H1 (cell line): ENCODE measurements around the gene SPINK14. TPM values are rescaled to one million over a fixed set of nuclear protein-coding genes. Genes with fewer than 3 reads are reported as not detected.

Source experiments
- SIX5 ChIP-seq: IDR thresholded peaks from 2 replicates; pipeline ENCODE4 v1.6.1; 2011; ENCODE audit warnings: mild to moderate bottlenecking, low read depth, low read length
- TBP ChIP-seq: IDR thresholded peaks from 2 replicates; pipeline ENCODE4 v1.6.1; 2011; ENCODE audit warnings: low read depth, low read length, improper control_type of control experiment
- polyA plus RNA-seq, 7 experiments: library from polyadenylated mRNA; depleted of rRNA in 3 of 7; stranded (reverse) in 5 of 7; unstranded in 2 of 7; fragments of >200 nt in 5 of 7; fragments of 200-250 nt in 2 of 7; gene quantifications; 1 replicate in 5 of 7; 2 replicates in 1 of 7; 4 replicates in 1 of 7; pipeline versions ENCODE4 v1.2.1 to v1.2.3, GENCODE V29; 2011 to 2013; ENCODE audit warnings: missing spikeins in 2 of 7, mixed read lengths in 2 of 7
- total RNA-seq: library from RNA; stranded (reverse); fragmentation: NEBNext Ultra II Directional; extraction: Animal tissue kit (Norgen Biotek cat#: 25700); gene quantifications from 2 replicates; pipeline ENCODE4 v1.2.1, GENCODE V29; 2021
- TF ChIP-seq, protein P1 (sequence below): fragments of 300-600 bp; sonication (generic); IDR thresholded peaks from 2 replicates; pipeline ENCODE4 v1.7.1; 2012; ENCODE audit warnings: low read length, moderate library complexity, mild to moderate bottlenecking, inconsistent platforms; ENCODE audit not compliant: insufficient replicate concordance

Gene SPINK14
- total and polyA plus RNA-seq, 2 of the 8 experiments (the other 6 are each of a cell fraction or from before 2014, with no cell fraction given), result not detected

GRCh38 chr5:148163345-148163744, 5.0 kb upstream of the SPINK14 start (continued):
- TF ChIP-seq, protein P1, sequence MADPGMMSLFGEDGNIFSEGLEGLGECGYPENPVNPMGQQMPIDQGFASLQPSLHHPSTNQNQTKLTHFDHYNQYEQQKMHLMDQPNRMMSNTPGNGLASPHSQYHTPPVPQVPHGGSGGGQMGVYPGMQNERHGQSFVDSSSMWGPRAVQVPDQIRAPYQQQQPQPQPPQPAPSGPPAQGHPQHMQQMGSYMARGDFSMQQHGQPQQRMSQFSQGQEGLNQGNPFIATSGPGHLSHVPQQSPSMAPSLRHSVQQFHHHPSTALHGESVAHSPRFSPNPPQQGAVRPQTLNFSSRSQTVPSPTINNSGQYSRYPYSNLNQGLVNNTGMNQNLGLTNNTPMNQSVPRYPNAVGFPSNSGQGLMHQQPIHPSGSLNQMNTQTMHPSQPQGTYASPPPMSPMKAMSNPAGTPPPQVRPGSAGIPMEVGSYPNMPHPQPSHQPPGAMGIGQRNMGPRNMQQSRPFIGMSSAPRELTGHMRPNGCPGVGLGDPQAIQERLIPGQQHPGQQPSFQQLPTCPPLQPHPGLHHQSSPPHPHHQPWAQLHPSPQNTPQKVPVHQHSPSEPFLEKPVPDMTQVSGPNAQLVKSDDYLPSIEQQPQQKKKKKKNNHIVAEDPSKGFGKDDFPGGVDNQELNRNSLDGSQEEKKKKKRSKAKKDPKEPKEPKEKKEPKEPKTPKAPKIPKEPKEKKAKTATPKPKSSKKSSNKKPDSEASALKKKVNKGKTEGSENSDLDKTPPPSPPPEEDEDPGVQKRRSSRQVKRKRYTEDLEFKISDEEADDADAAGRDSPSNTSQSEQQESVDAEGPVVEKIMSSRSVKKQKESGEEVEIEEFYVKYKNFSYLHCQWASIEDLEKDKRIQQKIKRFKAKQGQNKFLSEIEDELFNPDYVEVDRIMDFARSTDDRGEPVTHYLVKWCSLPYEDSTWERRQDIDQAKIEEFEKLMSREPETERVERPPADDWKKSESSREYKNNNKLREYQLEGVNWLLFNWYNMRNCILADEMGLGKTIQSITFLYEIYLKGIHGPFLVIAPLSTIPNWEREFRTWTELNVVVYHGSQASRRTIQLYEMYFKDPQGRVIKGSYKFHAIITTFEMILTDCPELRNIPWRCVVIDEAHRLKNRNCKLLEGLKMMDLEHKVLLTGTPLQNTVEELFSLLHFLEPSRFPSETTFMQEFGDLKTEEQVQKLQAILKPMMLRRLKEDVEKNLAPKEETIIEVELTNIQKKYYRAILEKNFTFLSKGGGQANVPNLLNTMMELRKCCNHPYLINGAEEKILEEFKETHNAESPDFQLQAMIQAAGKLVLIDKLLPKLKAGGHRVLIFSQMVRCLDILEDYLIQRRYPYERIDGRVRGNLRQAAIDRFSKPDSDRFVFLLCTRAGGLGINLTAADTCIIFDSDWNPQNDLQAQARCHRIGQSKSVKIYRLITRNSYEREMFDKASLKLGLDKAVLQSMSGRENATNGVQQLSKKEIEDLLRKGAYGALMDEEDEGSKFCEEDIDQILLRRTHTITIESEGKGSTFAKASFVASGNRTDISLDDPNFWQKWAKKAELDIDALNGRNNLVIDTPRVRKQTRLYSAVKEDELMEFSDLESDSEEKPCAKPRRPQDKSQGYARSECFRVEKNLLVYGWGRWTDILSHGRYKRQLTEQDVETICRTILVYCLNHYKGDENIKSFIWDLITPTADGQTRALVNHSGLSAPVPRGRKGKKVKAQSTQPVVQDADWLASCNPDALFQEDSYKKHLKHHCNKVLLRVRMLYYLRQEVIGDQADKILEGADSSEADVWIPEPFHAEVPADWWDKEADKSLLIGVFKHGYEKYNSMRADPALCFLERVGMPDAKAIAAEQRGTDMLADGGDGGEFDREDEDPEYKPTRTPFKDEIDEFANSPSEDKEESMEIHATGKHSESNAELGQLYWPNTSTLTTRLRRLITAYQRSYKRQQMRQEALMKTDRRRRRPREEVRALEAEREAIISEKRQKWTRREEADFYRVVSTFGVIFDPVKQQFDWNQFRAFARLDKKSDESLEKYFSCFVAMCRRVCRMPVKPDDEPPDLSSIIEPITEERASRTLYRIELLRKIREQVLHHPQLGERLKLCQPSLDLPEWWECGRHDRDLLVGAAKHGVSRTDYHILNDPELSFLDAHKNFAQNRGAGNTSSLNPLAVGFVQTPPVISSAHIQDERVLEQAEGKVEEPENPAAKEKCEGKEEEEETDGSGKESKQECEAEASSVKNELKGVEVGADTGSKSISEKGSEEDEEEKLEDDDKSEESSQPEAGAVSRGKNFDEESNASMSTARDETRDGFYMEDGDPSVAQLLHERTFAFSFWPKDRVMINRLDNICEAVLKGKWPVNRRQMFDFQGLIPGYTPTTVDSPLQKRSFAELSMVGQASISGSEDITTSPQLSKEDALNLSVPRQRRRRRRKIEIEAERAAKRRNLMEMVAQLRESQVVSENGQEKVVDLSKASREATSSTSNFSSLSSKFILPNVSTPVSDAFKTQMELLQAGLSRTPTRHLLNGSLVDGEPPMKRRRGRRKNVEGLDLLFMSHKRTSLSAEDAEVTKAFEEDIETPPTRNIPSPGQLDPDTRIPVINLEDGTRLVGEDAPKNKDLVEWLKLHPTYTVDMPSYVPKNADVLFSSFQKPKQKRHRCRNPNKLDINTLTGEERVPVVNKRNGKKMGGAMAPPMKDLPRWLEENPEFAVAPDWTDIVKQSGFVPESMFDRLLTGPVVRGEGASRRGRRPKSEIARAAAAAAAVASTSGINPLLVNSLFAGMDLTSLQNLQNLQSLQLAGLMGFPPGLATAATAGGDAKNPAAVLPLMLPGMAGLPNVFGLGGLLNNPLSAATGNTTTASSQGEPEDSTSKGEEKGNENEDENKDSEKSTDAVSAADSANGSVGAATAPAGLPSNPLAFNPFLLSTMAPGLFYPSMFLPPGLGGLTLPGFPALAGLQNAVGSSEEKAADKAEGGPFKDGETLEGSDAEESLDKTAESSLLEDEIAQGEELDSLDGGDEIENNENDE, result no peak
- TF ChIP-seq SIX5, result no peak
- TF ChIP-seq TBP, result no peak
